ENCODE results near the gene NFAM1.

DNA sequence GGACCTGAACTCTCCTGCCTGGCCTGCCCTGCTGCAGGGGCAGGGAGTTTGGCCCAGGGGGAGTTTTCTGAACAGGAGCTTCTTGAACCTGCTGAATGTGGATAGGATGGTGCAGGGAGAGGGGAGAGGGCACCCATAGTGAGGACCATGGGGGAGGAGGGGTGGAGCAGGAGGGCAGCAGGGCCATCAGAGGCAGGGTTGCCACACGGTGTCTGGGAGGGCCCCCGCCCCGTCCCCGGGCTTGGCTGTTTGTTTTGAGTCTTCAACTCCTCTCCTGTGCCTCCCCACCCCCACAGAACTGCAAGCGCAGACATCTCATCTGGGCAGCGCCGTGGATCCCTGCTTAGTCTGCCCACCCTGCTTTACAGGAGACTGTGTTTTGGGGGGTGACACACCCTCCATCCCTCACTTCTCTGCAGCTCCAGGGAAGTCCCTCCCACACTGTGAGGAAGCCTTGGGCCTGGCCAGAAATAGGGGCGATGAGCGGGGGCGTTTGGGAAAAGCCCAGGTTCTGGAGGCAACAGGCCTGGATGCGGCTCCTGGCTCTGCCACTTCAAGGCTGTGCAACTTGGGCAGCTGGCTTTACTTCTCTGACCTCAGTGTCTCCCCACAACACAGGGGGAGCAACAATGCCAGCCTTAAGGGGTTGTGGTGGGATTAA is 14.4 kb downstream of the NFAM1 start:
- TF ChIP-seq YY1 (IDR thresholded peaks at IDR 0.05; ENCODE audit: extremely low read depth, insufficient replicate concordance, low read depth, low read length), result no peak
- TF ChIP-seq REST (IDR thresholded peaks at IDR 0.05; ENCODE audit: low read depth), result no peak
- no peak for TF ChIP-seq EZH2 (IDR thresholded peaks at IDR 0.05)
- no peak for TF ChIP-seq RAD21 (IDR thresholded peaks at IDR 0.05; ENCODE audit: low read depth)
- no peak for TF ChIP-seq POLR2A (IDR thresholded peaks at IDR 0.05; ENCODE audit: borderline replicate concordance, extremely low read depth, insufficient read depth, insufficient read length)
